Tibial artery (tissue), 4 donors: Measurements from ENCODE around the gene TM7SF2.
A peak's percentile ranks its signal among the peaks of the same experiment; 100 is the strongest.

Source experiments
- DNase-seq, 2 donors: peaks; one replicate each; pipeline ENCODE4 v3.0.0-alpha.2; 2019
- H3K27ac ChIP-seq, 2 donors: fragments of 200-600 bp; sonication (generic) in 1 of 2; 1 replicate in 1 of 2; 2 replicates in 1 of 2; pipeline ENCODE4 v1.5.1; 2018 to 2019; ENCODE audit warnings: mild to moderate bottlenecking in 1 of 2
- H3K27me3 ChIP-seq, 2 donors: fragments of 200-600 bp; sonication (generic) in 1 of 2; one replicate each; pipeline versions ENCODE4 v1.5.1 to v1.6.0; 2016 to 2019
- H3K36me3 ChIP-seq, 3 donors: fragments of 200-600 bp; sonication (generic) in 2 of 3; one replicate each; pipeline ENCODE4 v1.5.1; 2016 to 2019; ENCODE audit warnings: mild to moderate bottlenecking in 2 of 3
- H3K4me1 ChIP-seq, 4 donors: fragments of 200-600 bp; sonication (generic) in 2 of 4; 1 replicate in 3 of 4; 2 replicates in 1 of 4; pipeline ENCODE4 v1.5.1; 2016 to 2019
- H3K4me3 ChIP-seq, 2 donors: fragments of 200-600 bp; sonication (generic) in 1 of 2; 1 replicate in 1 of 2; 2 replicates in 1 of 2; pipeline ENCODE4 v1.5.1; 2018 to 2019; ENCODE audit warnings: mild to moderate bottlenecking in 2 of 2
- H3K9me3 ChIP-seq, 3 donors: fragments of 200-600 bp; sonication (generic) in 1 of 3; one replicate each; pipeline ENCODE4 v1.5.1; 2016 to 2019
- CTCF ChIP-seq, 2 experiments: fragments of 200-600 bp in 1 of 2; fragments of 450-650 bp in 1 of 2; IDR thresholded peaks; one replicate each; pipeline ENCODE4 v1.5.1; 2017 to 2019; ENCODE audit warnings: antibody characterized with exemption in 2 of 2, mild to moderate bottlenecking in 1 of 2, moderate library complexity in 1 of 2
- intact Hi-C: fragments of 100-400 bp; cut with DNase I; formaldehyde crosslinking; loops from one replicate; pipeline ENCODE4 v1.15.0; 2023; ENCODE audit warnings: low total_unique reads

The TM7SF2 gene

GRCh38 chr11:65107751-65108468 lies 3.8 kb upstream of the TM7SF2 start:
- no peaks in the 10 kb centered on the region for H3K9me3 ChIP-seq
- H3K36me3 ChIP-seq: peaks cover 18 to 40% (median 31%) of the 10 kb centered on the region in 3 donors
- H3K4me1 ChIP-seq: peaks cover 10 to 36% (median 27%) of the 10 kb centered on the region in 4 donors
- H3K4me3 ChIP-seq: no peak overlapping the region
- TF ChIP-seq CTCF (IDR thresholded peaks at IDR 0.05): no peak
- intact Hi-C loops: no loop called here
- no peak for DNase-seq
- H3K27me3 ChIP-seq: no peaks in the 10 kb centered on the region
- no peak overlapping the region for H3K27ac ChIP-seq

- Histone ChIP-seq H3K27me3 (no peaks in the 10 kb centered on the region), H3K36me3 (peaks cover 18 to 40% (median 31%) of the 10 kb centered on the region in 3 donors), H3K27ac (no peak overlapping the region), H3K4me1 (peaks cover 10 to 39% (median 32%) of the 10 kb centered on the region in 4 donors), H3K4me3 (no peak overlapping the region), H3K9me3 (no peaks in the 10 kb centered on the region)
- no peak for TF ChIP-seq CTCF (IDR thresholded peaks at IDR 0.05)
- intact Hi-C loops: no loop called here
- no peak for DNase-seq
These were observed 3.1 kb upstream of the TM7SF2 start for GRCh38 chr11:65108469-65109123.

- Histone ChIP-seq H3K36me3 (peaks cover 18 to 40% (median 31%) of the 10 kb centered on the region in 3 donors), H3K27me3 (no peaks in the 10 kb centered on the region), H3K27ac (no peak overlapping the region), H3K9me3 (no peaks in the 10 kb centered on the region), H3K4me1 (peaks cover 10 to 39% (median 33%) of the 10 kb centered on the region in 4 donors), H3K4me3 (no peak overlapping the region)
- TF ChIP-seq CTCF (IDR thresholded peaks at IDR 0.05): no peak
- DNase-seq: no peak
- intact Hi-C loops: loop anchor here (2.0 to 10.0 kb wide), 2 partner anchors 71 to 185 kb away; partner anchors contain the start of genes CAPN1 and PPP2R5B
These were observed 2.2 kb upstream of the TM7SF2 start for GRCh38 chr11:65109231-65110198.

GRCh38 chr11:65110354-65110861 lies 1.3 kb upstream of the TM7SF2 start:
- peak; percentile 96 to 98 for TF ChIP-seq CTCF (IDR thresholded peaks at IDR 0.05)
- H3K9me3 ChIP-seq: no peaks in the 10 kb centered on the region
- H3K27me3 ChIP-seq: no peaks in the 10 kb centered on the region
- H3K27ac ChIP-seq: peak overlapping the region; percentile 49 to 58
- peaks cover 18 to 38% (median 35%) of the 10 kb centered on the region in 3 donors for H3K36me3 ChIP-seq
- DNase-seq: peak; percentile 86 to 93
- peaks cover 10 to 34% (median 33%) of the 10 kb centered on the region in 4 donors for H3K4me1 ChIP-seq
- no peak overlapping the region for H3K4me3 ChIP-seq
- intact Hi-C loops: loop anchor here (2.0 to 10.0 kb wide), 2 partner anchors 70 to 186 kb away; partner anchors contain the start of genes CAPN1 and PPP2R5B
